Natural killer cell (primary cell): ENCODE data around the gene VIPR1. TPM values are rescaled to one million over a fixed set of nuclear protein-coding genes. Genes with fewer than 3 reads are reported as not detected.

Source experiments
- ATAC-seq, 3 donors: fragments of 150-1000 bp in 2 of 3; fragments of 200-7000 bp in 1 of 3; cut with Tn5 transposase; 1 replicate in 1 of 3; 2 replicates in 2 of 3; pipeline ENCODE4 v1.10.0; 2021; ENCODE audit warnings: mild to moderate bottlenecking in 2 of 3, moderate library complexity in 2 of 3
- DNase-seq, 2 donors: peaks; one replicate each; pipeline versions ENCODE4 v3.0.0 to v3.0.0-alpha.2; 2013 to 2021; ENCODE audit warnings: mixed read lengths in 1 of 2
- H3K27ac ChIP-seq: one replicate; pipeline ENCODE4 v1.5.1; 2013; ENCODE audit warnings: mild to moderate bottlenecking, low read length
- H3K27me3 ChIP-seq: one replicate; pipeline ENCODE4 v1.6.1; 2013; ENCODE audit warnings: low read length; ENCODE audit not compliant: control insufficient read depth, insufficient read depth
- H3K36me3 ChIP-seq: one replicate; pipeline ENCODE4 v1.6.1; 2013; ENCODE audit warnings: low read length; ENCODE audit not compliant: control insufficient read depth, insufficient read depth
- H3K4me1 ChIP-seq: one replicate; pipeline ENCODE4 v1.6.1; 2013; ENCODE audit warnings: low read length; ENCODE audit not compliant: control insufficient read depth, insufficient read depth
- H3K4me3 ChIP-seq: one replicate; pipeline ENCODE4 v1.5.1; 2013; ENCODE audit warnings: low read length
- H3K9me3 ChIP-seq: one replicate; pipeline ENCODE4 v1.6.1; 2013; ENCODE audit warnings: low read length; ENCODE audit not compliant: control insufficient read depth, insufficient read depth
- H3K27ac Mint-ChIP-seq, 2 donors: one replicate each; pipeline ENCODE4 v1.8.0; 2022; ENCODE audit warnings: mild to moderate bottlenecking in 2 of 2, mixed read lengths in 2 of 2, moderate library complexity in 1 of 2
- H3K27me3 Mint-ChIP-seq, 2 donors: one replicate each; pipeline ENCODE4 v1.8.0; 2022; ENCODE audit warnings: low read depth in 2 of 2, mixed read lengths in 2 of 2
- H3K36me3 Mint-ChIP-seq: one replicate; pipeline ENCODE4 v1.8.0; 2022; ENCODE audit warnings: mixed read lengths
- H3K4me1 Mint-ChIP-seq, 2 donors: one replicate each; pipeline ENCODE4 v1.8.0; 2022; ENCODE audit warnings: mixed read lengths in 2 of 2
- H3K4me3 Mint-ChIP-seq: one replicate; pipeline ENCODE4 v1.8.0; 2022; ENCODE audit warnings: mild to moderate bottlenecking, moderate library complexity, mixed read lengths
- H3K9me3 Mint-ChIP-seq, 2 donors: one replicate each; pipeline ENCODE4 v1.8.0; 2022; ENCODE audit warnings: mixed read lengths in 2 of 2
- CTCF ChIP-seq: fragments of 200-600 bp; IDR thresholded peaks from one replicate; pipeline ENCODE4 v1.8.0; 2022; ENCODE audit warnings: antibody characterized with exemption
- WGBS: methylation state at CpG from one replicate; pipeline ENCODE4 v1.1.7; 2013; ENCODE audit warnings: missing lambda C conversion rate; ENCODE audit not compliant: insufficient coverage; 5-methylcytosine and 5-hydroxymethylcytosine counted together
- intact Hi-C: fragments of 100-400 bp; cut with micrococcal nuclease; formaldehyde crosslinking; loops from one replicate; pipeline ENCODE4 v1.14.2; 2022
- total RNA-seq, 4 donors: library from RNA; stranded (reverse); fragments of 120-200 nt in 1 of 4; gene quantifications; one replicate each; pipeline versions ENCODE4 v1.2.3 to v1.2.4, GENCODE V29; 2013 to 2022

Gene VIPR1
- total RNA-seq, 3 donors from 2014 or later (not counting 1 experiment from before 2014, with no cell fraction given): 2.3 to 3.1 (median 2.4) TPM

- H3K27ac Mint-ChIP-seq: no peak overlapping the region
- H3K9me3 Mint-ChIP-seq: no peaks in the 10 kb centered on the region
- ATAC-seq (no peak), DNase-seq (no peak)
- no peaks in the 10 kb centered on the region for H3K9me3 ChIP-seq
- intact Hi-C loops: no loop called here
- H3K36me3 Mint-ChIP-seq: no peaks in the 10 kb centered on the region
- no peaks in the 10 kb centered on the region for H3K4me1 Mint-ChIP-seq
- no peaks in the 10 kb centered on the region for H3K36me3 ChIP-seq
- H3K4me3 ChIP-seq: no peak overlapping the region
- peaks cover 16% of the 10 kb centered on the region for H3K4me1 ChIP-seq
- WGBS: 17% methylated on average over 5 of the region's 6 CpGs
- no peak overlapping the region for H3K27ac ChIP-seq
- no peak overlapping the region for H3K4me3 Mint-ChIP-seq
- no peak for TF ChIP-seq CTCF
- no peaks in the 10 kb centered on the region for H3K27me3 ChIP-seq
- peaks cover 18 to 29% of the 10 kb centered on the region in 2 donors for H3K27me3 Mint-ChIP-seq
Measured at GRCh38 chr3:42507761-42508335, 5.4 kb downstream of the VIPR1 start.

DNA sequence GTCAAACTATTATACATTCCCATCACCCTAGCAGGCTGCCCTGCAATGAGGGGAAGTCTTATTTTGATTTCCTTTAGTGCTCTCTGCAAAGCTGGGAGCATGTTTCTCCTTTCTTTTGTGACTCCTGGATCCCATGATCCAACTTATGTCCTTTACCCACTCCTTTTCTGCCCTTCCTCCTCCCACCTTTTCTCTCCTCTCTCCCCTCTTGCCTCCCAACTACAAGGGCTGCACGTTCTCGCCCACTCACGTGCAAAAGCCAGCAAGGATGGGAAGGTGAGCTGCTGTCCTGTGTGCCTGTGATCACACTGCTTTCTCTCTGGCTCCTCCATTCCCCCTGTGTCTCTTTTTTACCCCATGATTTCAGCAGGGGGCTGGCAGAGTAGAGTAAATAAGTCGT lies 6.1 kb downstream of the VIPR1 start:
- H3K4me1 ChIP-seq: peaks cover 9% of the 10 kb centered on the region
- no peaks in the 10 kb centered on the region for H3K9me3 ChIP-seq
- Mint-ChIP-seq H3K36me3 (no peaks in the 10 kb centered on the region), H3K4me3 (no peak overlapping the region), H3K27me3 (peaks cover 20 to 29% of the 10 kb centered on the region in 2 donors), H3K9me3 (no peaks in the 10 kb centered on the region), H3K27ac (no peak overlapping the region), H3K4me1 (no peaks in the 10 kb centered on the region)
- intact Hi-C loops: no loop called here
- no peak for ATAC-seq
- no peaks in the 10 kb centered on the region for H3K36me3 ChIP-seq
- H3K27ac ChIP-seq: no peak overlapping the region
- H3K27me3 ChIP-seq: no peaks in the 10 kb centered on the region
- no peak overlapping the region for H3K4me3 ChIP-seq
- no peak for DNase-seq
- WGBS: 88% methylated on average over 3 of the region's 4 CpGs
- TF ChIP-seq CTCF: no peak

GRCh38 chr3:42509111-42509510 lies 6.7 kb downstream of the VIPR1 start:
- intact Hi-C loops: no loop called here
- Mint-ChIP-seq H3K27ac (no peak overlapping the region), H3K4me3 (no peak overlapping the region), H3K4me1 (no peaks in the 10 kb centered on the region), H3K27me3 (peaks cover 20 to 29% of the 10 kb centered on the region in 2 donors), H3K9me3 (no peaks in the 10 kb centered on the region), H3K36me3 (no peaks in the 10 kb centered on the region)
- DNase-seq (no peak), ATAC-seq (no peak)
- Histone ChIP-seq H3K4me1 (peaks cover 3% of the 10 kb centered on the region), H3K27me3 (no peaks in the 10 kb centered on the region), H3K27ac (no peak overlapping the region), H3K9me3 (no peaks in the 10 kb centered on the region), H3K4me3 (no peak overlapping the region), H3K36me3 (no peaks in the 10 kb centered on the region)
- TF ChIP-seq CTCF: no peak
- 75% methylated on average over 3 of the region's 3 CpGs for WGBS

DNA sequence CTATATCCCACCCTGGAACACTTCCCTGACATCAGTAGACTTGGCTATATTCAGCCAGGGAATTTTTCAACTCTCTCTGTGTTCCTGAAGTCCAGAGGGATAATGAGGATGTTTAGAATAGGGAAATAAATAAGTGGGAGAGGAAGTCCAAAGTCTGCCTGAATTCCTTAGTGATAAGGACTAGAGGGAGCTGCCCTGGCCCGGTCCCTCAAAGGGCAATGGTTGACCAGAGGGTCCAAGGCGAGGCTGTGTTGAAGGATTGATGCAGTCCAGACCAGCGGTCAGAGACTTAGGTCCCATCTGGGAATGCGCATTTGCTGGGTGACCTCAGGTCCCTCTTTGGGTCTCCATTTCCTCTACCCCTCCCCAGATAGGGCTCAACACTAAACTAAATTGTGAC lies 7.9 kb downstream of the VIPR1 start:
- Mint-ChIP-seq H3K4me3 (no peak overlapping the region), H3K4me1 (no peaks in the 10 kb centered on the region), H3K27me3 (peaks cover 17 to 29% of the 10 kb centered on the region in 2 donors), H3K27ac (no peak overlapping the region), H3K36me3 (no peaks in the 10 kb centered on the region), H3K9me3 (no peaks in the 10 kb centered on the region)
- intact Hi-C loops: no loop called here
- TF ChIP-seq CTCF: no peak
- H3K9me3 ChIP-seq: no peaks in the 10 kb centered on the region
- no peaks in the 10 kb centered on the region for H3K36me3 ChIP-seq
- DNase-seq (no peak), ATAC-seq (no peak)
- no peaks in the 10 kb centered on the region for H3K27me3 ChIP-seq
- H3K4me1 ChIP-seq: peaks cover 3% of the 10 kb centered on the region
- no peak overlapping the region for H3K4me3 ChIP-seq
- no peak overlapping the region for H3K27ac ChIP-seq
- WGBS: 95% methylated on average over 4 of the region's 4 CpGs
